Testis (tissue), 3 donors: Measurements from ENCODE around the gene AVPR2. TPM values are rescaled to one million over a fixed set of nuclear protein-coding genes. Genes with fewer than 3 reads are reported as not detected.

Source experiments
- DNase-seq: peaks from one replicate; pipeline ENCODE4 v3.0.0-alpha.2; 2019
- H3K27ac ChIP-seq, 2 donors: fragments of 200-600 bp; sonication (generic); one replicate each; pipeline ENCODE4 v1.5.1; 2019
- H3K27me3 ChIP-seq: fragments of 200-600 bp; sonication (generic); one replicate; pipeline ENCODE4 v1.5.1; 2019
- H3K36me3 ChIP-seq: fragments of 200-600 bp; sonication (generic); one replicate; pipeline ENCODE4 v1.5.1; 2017; ENCODE audit warnings: low read depth; ENCODE audit errors: missing control alignments
- H3K4me1 ChIP-seq: fragments of 200-600 bp; sonication (generic); one replicate; pipeline ENCODE4 v1.5.1; 2019
- H3K4me3 ChIP-seq, 2 donors: fragments of 200-600 bp; sonication (generic); one replicate each; pipeline ENCODE4 v1.5.1; 2017 to 2019
- H3K9me3 ChIP-seq: fragments of 200-600 bp; sonication (generic); one replicate; pipeline ENCODE4 v1.5.1; 2017
- POLR2A ChIP-seq: fragments of 450-650 bp; IDR thresholded peaks from one replicate; pipeline ENCODE4 v1.6.1; 2017; ENCODE audit warnings: antibody characterized with exemption, mild to moderate bottlenecking, moderate library complexity
- WGBS, 2 donors: methylation state at CpG; one replicate each; pipeline ENCODE4 v1.1.5; 2018; 5-methylcytosine and 5-hydroxymethylcytosine counted together
- intact Hi-C: fragments of 100-400 bp; cut with DNase I; formaldehyde crosslinking; loops from one replicate; pipeline ENCODE4 v1.15.1; 2023; ENCODE audit warnings: low total_unique reads
- polyA plus RNA-seq: library from polyadenylated mRNA; stranded (reverse); fragments of 350-450 nt; fragmentation: Illumina TruSeq; extraction: RNeasy Lipid Tissue Mini Kit (QIAGEN cat#74804); gene quantifications from one replicate; pipeline ENCODE4 v1.2.3, GENCODE V29; 2014; ENCODE audit warnings: low read depth, low replicate concordance; ENCODE audit not compliant: insufficient read depth
- total RNA-seq, 2 donors: library from RNA; depleted of rRNA; stranded (reverse); fragments of >200 nt; gene quantifications; one replicate each; pipeline ENCODE4 v1.2.3, GENCODE V29; 2016
- TF ChIP-seq, protein P1 (sequence below), 3 experiments: fragments of 450-650 bp in 2 of 3; fragments of 200-600 bp in 1 of 3; sonication (generic) in 1 of 3; IDR thresholded peaks; one replicate each; pipeline ENCODE4 v1.5.1; 2016 to 2019; ENCODE audit warnings: antibody characterized with exemption in 3 of 3, mild to moderate bottlenecking in 2 of 3, moderate library complexity in 1 of 3

AVPR2 gene
- total and polyA plus RNA-seq, 3 donors from 2014 or later, result 0.74 to 1.3 (median 1.1) TPM

GRCh38 chrX:153900831-153901752 is 3.4 kb upstream of the AVPR2 start:
- intact Hi-C loops, result no loop called here
- H3K27me3 ChIP-seq, result no peaks in the 10 kb centered on the region
- no peaks in the 10 kb centered on the region for H3K9me3 ChIP-seq
- no peak overlapping the region for H3K4me3 ChIP-seq
- H3K4me1 ChIP-seq, result peaks cover 3% of the 10 kb centered on the region
- H3K36me3 ChIP-seq, result no peaks in the 10 kb centered on the region
- no peak for TF ChIP-seq POLR2A
- TF ChIP-seq, protein P1, sequence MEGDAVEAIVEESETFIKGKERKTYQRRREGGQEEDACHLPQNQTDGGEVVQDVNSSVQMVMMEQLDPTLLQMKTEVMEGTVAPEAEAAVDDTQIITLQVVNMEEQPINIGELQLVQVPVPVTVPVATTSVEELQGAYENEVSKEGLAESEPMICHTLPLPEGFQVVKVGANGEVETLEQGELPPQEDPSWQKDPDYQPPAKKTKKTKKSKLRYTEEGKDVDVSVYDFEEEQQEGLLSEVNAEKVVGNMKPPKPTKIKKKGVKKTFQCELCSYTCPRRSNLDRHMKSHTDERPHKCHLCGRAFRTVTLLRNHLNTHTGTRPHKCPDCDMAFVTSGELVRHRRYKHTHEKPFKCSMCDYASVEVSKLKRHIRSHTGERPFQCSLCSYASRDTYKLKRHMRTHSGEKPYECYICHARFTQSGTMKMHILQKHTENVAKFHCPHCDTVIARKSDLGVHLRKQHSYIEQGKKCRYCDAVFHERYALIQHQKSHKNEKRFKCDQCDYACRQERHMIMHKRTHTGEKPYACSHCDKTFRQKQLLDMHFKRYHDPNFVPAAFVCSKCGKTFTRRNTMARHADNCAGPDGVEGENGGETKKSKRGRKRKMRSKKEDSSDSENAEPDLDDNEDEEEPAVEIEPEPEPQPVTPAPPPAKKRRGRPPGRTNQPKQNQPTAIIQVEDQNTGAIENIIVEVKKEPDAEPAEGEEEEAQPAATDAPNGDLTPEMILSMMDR (IDR thresholded peaks at IDR 0.05), result no peak
- peak; percentile 44 for DNase-seq
- WGBS, 2 donors, result 23 to 38% methylated on average over 10 to 26 of the region's 26 CpGs
- H3K27ac ChIP-seq, result no peak overlapping the region

DNA sequence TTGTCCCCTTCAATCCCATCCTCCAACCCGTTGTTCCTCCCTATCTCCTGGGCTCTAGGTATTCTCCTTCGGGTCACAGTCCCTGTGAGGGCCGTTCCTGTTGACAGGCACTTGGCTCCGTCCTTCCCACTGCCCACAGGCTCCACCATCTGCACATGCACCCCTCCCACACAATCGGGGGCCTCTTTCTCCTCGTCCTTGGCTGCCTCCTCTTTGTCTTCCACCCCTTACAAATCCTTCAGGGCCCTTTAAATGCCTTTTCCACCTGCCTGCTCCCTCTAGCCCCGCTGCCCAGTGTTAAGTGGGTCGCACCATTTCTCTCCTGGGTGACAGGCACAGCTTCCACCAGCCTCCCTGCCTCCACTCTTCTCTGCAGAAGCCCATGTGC is 2.7 kb upstream of the AVPR2 start:
- no peaks in the 10 kb centered on the region for H3K27me3 ChIP-seq
- H3K4me3 ChIP-seq, result no peak overlapping the region
- no peak for TF ChIP-seq POLR2A
- TF ChIP-seq, protein P1 (IDR thresholded peaks at IDR 0.05), result no peak
- H3K27ac ChIP-seq, result no peak overlapping the region
- H3K36me3 ChIP-seq, result no peaks in the 10 kb centered on the region
- H3K4me1 ChIP-seq, result peaks cover 3% of the 10 kb centered on the region
- DNase-seq, result no peak
- no peaks in the 10 kb centered on the region for H3K9me3 ChIP-seq
- 37 to 53% methylated on average over 8 of the region's 8 CpGs for WGBS, 2 donors
- intact Hi-C loops, result no loop called here

- TF ChIP-seq, protein P1 (IDR thresholded peaks at IDR 0.05), result no peak
- no peak overlapping the region for H3K4me3 ChIP-seq
- intact Hi-C loops, result no loop called here
- 55% methylated on average over 6 of the region's 10 CpGs; no CpG with 5 or more reads in 1 of the 2 donors for WGBS, 2 donors
- H3K9me3 ChIP-seq, result no peaks in the 10 kb centered on the region
- no peak overlapping the region for H3K27ac ChIP-seq
- DNase-seq, result no peak
- no peaks in the 10 kb centered on the region for H3K36me3 ChIP-seq
- H3K27me3 ChIP-seq, result no peaks in the 10 kb centered on the region
- H3K4me1 ChIP-seq, result peaks cover 3% of the 10 kb centered on the region
Measured at GRCh38 chrX:153902385-153902784, 2.1 kb upstream of the AVPR2 start.

- intact Hi-C loops, result no loop called here
- WGBS, 2 donors, result 70 to 75% methylated on average over 16 to 17 of the region's 18 CpGs
- no peak for DNase-seq
- Histone ChIP-seq H3K4me1 (peaks cover 3% of the 10 kb centered on the region), H3K27ac (no peak overlapping the region), H3K36me3 (no peaks in the 10 kb centered on the region), H3K27me3 (no peaks in the 10 kb centered on the region), H3K9me3 (no peaks in the 10 kb centered on the region), H3K4me3 (no peak overlapping the region)
- TF ChIP-seq, protein P1 (IDR thresholded peaks at IDR 0.05), result no peak
- no peak for TF ChIP-seq POLR2A
Measured at GRCh38 chrX:153903238-153903980, 1.1 kb upstream of the AVPR2 start.
